HUES6 (cell line): ENCODE results near the gene ZMIZ1.
A peak's percentile ranks its signal among the peaks of the same experiment; 100 is the strongest.

Source experiments
- H3K27ac ChIP-seq: 2 replicates; pipeline ENCODE4 v1.7.0; 2013; ENCODE audit warnings: low read depth, mild to moderate bottlenecking, low read length, inconsistent platforms
- H3K27me3 ChIP-seq: 2 replicates; pipeline ENCODE4 v1.6.1; 2013; ENCODE audit warnings: low read length; ENCODE audit not compliant: control insufficient read depth, insufficient read depth
- H3K36me3 ChIP-seq: 2 replicates; pipeline ENCODE4 v1.6.1; 2013; ENCODE audit warnings: low read length; ENCODE audit not compliant: control insufficient read depth, insufficient read depth
- H3K4me1 ChIP-seq: 2 replicates; pipeline ENCODE4 v1.6.1; 2013; ENCODE audit warnings: low read length; ENCODE audit not compliant: control insufficient read depth, insufficient read depth
- H3K4me3 ChIP-seq: 2 replicates; pipeline ENCODE4 v1.5.1; 2013; ENCODE audit warnings: low read depth, low read length
- H3K9ac ChIP-seq: one replicate; pipeline ENCODE4 v1.6.1; 2013; ENCODE audit warnings: mild to moderate bottlenecking, low read length
- H3K9me3 ChIP-seq: 2 replicates; pipeline ENCODE4 v1.6.1; 2013; ENCODE audit warnings: low read depth, low read length; ENCODE audit not compliant: control insufficient read depth, insufficient read depth

The ZMIZ1 gene

DNA sequence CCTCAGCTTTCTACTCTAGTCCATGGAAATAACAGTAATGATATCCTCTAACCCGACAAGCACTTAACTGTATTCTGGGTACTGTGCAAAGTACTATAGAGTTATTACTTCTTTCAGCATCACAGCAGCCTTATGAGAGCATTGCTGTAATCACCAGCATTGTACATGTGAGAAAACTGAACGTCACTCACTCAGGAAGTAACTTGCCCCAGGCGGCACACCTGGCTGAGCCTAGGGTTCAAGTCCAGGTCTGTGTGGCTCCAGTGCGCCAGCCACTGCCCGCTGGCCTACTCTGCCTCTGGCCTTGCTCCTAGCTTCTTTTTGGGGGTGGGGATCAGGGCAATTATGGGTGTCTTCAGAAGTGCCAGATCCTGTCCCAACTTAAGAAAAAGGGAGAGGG lies 50.5 kb downstream of the ZMIZ1 start:
- H3K36me3 ChIP-seq: peaks cover 36% of the 10 kb centered on the region

GRCh38 chr10:79123547-79123963 lies 54.8 kb downstream of the ZMIZ1 start:
- H3K36me3 ChIP-seq: peaks cover 46% of the 10 kb centered on the region
- peaks cover 32% of the 10 kb centered on the region for H3K4me1 ChIP-seq
- H3K27ac ChIP-seq: no peak overlapping the region
- no peaks in the 10 kb centered on the region for H3K9me3 ChIP-seq
- H3K27me3 ChIP-seq: no peaks in the 10 kb centered on the region
- no peak overlapping the region for H3K9ac ChIP-seq
- H3K4me3 ChIP-seq: no peak overlapping the region

More for the DNA sequence above, 50.5 kb downstream of the ZMIZ1 start:
- no peaks in the 10 kb centered on the region for H3K9me3 ChIP-seq
- no peak overlapping the region for H3K9ac ChIP-seq
- H3K27ac ChIP-seq: no peak overlapping the region
- H3K4me3 ChIP-seq: no peak overlapping the region
- H3K4me1 ChIP-seq: peaks cover 30% of the 10 kb centered on the region
- no peaks in the 10 kb centered on the region for H3K27me3 ChIP-seq

- Histone ChIP-seq H3K36me3 (peaks cover 42% of the 10 kb centered on the region), H3K4me3 (no peak overlapping the region), H3K4me1 (peaks cover 38% of the 10 kb centered on the region)
Measured at GRCh38 chr10:79124066-79124465, 55.3 kb downstream of the ZMIZ1 start.

DNA sequence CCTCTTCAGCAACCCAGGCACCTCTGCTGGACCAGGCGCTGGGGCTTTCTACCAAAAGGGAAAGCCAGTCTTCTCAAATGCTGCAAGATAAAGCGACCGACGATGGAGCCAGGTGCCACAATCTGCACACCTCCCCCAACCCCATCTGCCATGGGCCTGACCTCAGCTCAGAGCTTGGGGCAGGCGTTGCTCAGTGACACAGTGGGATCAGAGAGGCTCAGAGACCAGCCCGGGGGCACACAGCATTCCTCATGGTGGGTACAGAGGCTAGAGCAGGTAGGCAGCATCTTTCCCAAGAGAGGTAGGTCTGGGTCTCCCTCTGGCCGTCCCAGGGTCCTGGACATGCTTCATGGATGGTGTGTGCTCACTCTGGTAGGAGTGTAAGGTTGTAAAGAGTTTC lies 56.3 kb downstream of the ZMIZ1 start:
- Histone ChIP-seq H3K9ac (no peak overlapping the region), H3K36me3 (peaks cover 36% of the 10 kb centered on the region), H3K4me3 (no peak overlapping the region), H3K27ac (no peak overlapping the region), H3K9me3 (no peaks in the 10 kb centered on the region), H3K4me1 (peaks cover 48% of the 10 kb centered on the region), H3K27me3 (no peaks in the 10 kb centered on the region)

More at GRCh38 chr10:79124066-79124465, 55.3 kb downstream of the ZMIZ1 start:
- Histone ChIP-seq H3K27me3 (no peaks in the 10 kb centered on the region), H3K9ac (no peak overlapping the region), H3K27ac (no peak overlapping the region), H3K9me3 (no peaks in the 10 kb centered on the region)

DNA sequence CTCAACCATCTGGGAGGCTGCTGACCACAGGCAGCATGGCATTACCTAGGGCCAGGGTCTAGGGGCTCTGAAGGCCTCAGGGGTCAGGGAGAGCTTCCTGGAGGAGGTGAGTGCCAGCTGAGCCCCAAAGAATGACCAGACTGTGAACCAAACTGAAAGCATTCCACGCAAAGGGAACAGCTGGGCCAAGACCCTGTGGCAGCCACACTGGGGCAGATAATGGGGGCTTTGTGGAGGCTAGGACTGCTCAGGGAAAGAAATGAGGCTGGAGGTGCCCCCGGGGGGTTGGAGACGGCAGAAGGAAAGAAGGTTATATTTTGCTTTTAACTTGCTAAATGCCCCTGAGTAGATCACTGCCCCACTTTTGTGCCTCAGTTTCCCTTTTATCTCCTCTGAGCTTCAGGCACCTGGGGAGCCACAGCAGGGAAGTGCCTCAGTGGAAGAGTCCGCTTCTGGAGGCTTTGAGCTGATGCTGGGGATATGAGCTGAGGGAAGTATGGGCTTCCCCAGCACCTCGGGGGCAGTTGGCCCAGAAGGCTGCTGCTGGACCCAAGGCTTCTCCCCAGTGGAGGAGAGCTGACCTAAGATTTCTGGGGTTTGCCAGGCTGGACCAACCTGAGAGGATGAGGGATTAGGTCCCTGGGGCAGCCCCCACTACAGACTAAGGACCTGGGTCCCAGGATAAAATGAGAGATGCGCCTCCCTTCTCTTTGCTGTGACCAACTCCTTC lies 57.8 kb downstream of the ZMIZ1 start:
- no peaks in the 10 kb centered on the region for H3K27me3 ChIP-seq
- H3K27ac ChIP-seq: no peak overlapping the region
- H3K4me3 ChIP-seq: no peak overlapping the region
- H3K4me1 ChIP-seq: peaks cover 61% of the 10 kb centered on the region
- peaks cover 22% of the 10 kb centered on the region for H3K36me3 ChIP-seq
- H3K9ac ChIP-seq: no peak overlapping the region
- no peaks in the 10 kb centered on the region for H3K9me3 ChIP-seq

DNA sequence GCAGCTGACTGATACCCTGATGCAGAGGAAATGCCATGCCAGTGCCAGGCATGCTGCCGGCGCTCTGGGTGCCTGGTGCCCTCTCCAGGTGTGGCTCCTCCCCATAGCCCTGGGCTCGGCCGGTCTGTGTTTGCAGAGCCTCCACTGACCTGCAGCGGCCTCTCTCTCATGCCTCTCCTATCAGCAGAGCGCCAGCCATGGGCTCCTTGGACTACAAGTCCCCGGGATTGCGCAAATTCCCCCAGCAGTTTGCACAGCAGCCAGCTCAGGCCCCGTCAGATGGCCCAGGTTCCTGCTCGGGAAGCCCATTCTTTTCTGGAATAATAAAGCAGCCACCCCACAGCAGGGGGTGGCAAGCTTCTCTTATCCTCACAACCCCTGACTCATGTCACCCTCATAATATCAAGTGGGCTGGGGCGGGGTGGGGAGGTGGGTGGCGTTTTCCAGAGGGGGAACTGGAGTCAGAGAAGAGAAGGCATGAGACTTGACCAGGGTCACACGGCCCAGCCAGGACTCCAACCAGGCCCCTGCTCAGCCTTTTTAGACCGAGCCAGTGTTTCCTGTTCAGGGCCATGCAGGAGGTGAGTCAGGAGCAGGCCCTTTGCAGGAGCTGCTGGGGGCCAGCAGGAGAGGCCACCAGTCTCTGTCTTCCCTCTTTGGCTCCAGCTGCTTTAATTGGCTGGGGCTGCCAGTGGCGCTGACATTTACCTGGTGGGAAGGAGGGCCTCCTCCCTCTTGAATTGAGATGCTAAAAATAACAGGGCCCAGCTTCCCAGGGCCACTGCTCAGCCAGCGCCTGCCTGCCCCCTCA lies 58.6 kb downstream of the ZMIZ1 start:
- Histone ChIP-seq H3K27me3 (no peaks in the 10 kb centered on the region), H3K4me3 (no peak overlapping the region), H3K9ac (peak overlapping the region; percentile 8), H3K27ac (no peak overlapping the region), H3K36me3 (peaks cover 17% of the 10 kb centered on the region), H3K9me3 (no peaks in the 10 kb centered on the region), H3K4me1 (peaks cover 69% of the 10 kb centered on the region)

GRCh38 chr10:79128241-79128922 lies 59.6 kb downstream of the ZMIZ1 start:
- no peaks in the 10 kb centered on the region for H3K27me3 ChIP-seq
- peaks cover 12% of the 10 kb centered on the region for H3K36me3 ChIP-seq
- H3K4me3 ChIP-seq: no peak overlapping the region
- no peaks in the 10 kb centered on the region for H3K9me3 ChIP-seq
- H3K4me1 ChIP-seq: peaks cover 80% of the 10 kb centered on the region
- no peak overlapping the region for H3K27ac ChIP-seq
- peak overlapping the region; percentile 8 for H3K9ac ChIP-seq

GRCh38 chr10:79128923-79129305 lies 60.1 kb downstream of the ZMIZ1 start:
- H3K9me3 ChIP-seq: no peaks in the 10 kb centered on the region
- H3K9ac ChIP-seq: peak overlapping the region; percentile 48
- no peaks in the 10 kb centered on the region for H3K27me3 ChIP-seq
- peak overlapping the region; percentile 92 for H3K27ac ChIP-seq
- H3K4me3 ChIP-seq: no peak overlapping the region
- H3K36me3 ChIP-seq: peaks cover 12% of the 10 kb centered on the region
- peaks cover 82% of the 10 kb centered on the region for H3K4me1 ChIP-seq

DNA sequence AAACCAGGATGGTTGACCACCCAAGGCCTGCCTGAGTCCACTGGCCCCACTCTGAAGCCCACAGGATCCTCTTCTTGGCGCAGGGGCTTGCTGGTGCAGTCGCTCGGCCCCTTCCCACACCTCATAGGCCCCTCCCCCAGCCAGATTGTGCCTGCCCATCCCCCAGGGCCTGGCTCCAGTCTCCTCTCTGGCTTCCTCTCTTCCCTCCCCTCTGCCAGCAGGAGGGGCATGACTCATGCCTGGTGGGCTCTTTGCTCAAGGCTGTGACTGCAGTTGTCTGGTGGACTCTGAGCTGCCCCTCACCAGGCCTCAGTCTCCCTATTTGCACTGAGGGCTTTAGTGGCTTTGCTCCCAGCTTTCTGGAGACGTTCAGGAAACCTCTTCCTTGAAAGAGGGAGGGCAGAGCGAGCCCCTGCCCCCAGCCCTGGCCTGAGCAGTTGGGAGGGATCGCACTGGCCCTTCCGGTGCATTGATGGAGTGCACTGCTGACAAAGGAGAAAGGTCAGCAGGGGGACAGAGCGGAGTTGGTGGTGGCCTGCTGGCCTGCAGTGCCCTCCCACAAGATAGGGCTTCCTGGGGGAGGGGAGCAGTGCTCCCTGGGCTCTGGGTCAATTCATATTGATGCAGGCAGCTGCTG lies 60.7 kb downstream of the ZMIZ1 start:
- Histone ChIP-seq H3K27me3 (no peaks in the 10 kb centered on the region), H3K9ac (peak overlapping the region; percentile 74), H3K27ac (peak overlapping the region; percentile 92), H3K36me3 (peaks cover 9% of the 10 kb centered on the region), H3K4me1 (peaks cover 82% of the 10 kb centered on the region), H3K9me3 (no peaks in the 10 kb centered on the region), H3K4me3 (peak overlapping the region; percentile 5; the same call in 1 of the 2 replicates)

GRCh38 chr10:79130255-79130654 lies 61.5 kb downstream of the ZMIZ1 start:
- H3K9ac ChIP-seq: peak overlapping the region; percentile 74
- H3K4me3 ChIP-seq: no peak overlapping the region
- peak overlapping the region; percentile 92; the same call in 1 of the 2 replicates for H3K27ac ChIP-seq
- no peaks in the 10 kb centered on the region for H3K9me3 ChIP-seq
- H3K27me3 ChIP-seq: no peaks in the 10 kb centered on the region
- H3K36me3 ChIP-seq: peaks cover 2% of the 10 kb centered on the region
- H3K4me1 ChIP-seq: peaks cover 84% of the 10 kb centered on the region
